GM12878 (cell line): Measurements from ENCODE around the gene TRIM7. TPM values are rescaled to one million over a fixed set of nuclear protein-coding genes. Genes with fewer than 3 reads are reported as not detected.

ENCODE experiments used
- BRCA1 ChIP-seq: IDR thresholded peaks from 2 replicates; pipeline ENCODE4 v1.6.1; 2011; ENCODE audit warnings: low read depth, low read length, improper control_type of control experiment
- CBFB ChIP-seq: IDR thresholded peaks from 2 replicates; pipeline ENCODE4 v1.6.1; 2016; ENCODE audit warnings: antibody characterized with exemption, low read depth
- CBX3 ChIP-seq: fragments of 200-600 bp; sonication (generic); IDR thresholded peaks from 2 replicates; pipeline ENCODE4 v1.6.1; 2016; ENCODE audit warnings: low read depth, borderline replicate concordance
- CEBPB ChIP-seq, 2 experiments: fragments of 150-350 bp in 1 of 2; IDR thresholded peaks; 2 replicates each; pipeline ENCODE4 v1.6.1; 2012 to 2014; ENCODE audit warnings: low read depth in 2 of 2, low read length in 2 of 2, borderline replicate concordance in 1 of 2, inconsistent platforms in 1 of 2
- ETV6 ChIP-seq, 2 experiments: fragments of 450-650 bp in 1 of 2; IDR thresholded peaks in 1 of 2; conservative IDR thresholded peaks in 1 of 2; 2 replicates each; pipeline ENCODE4 v1.6.1; 2014; ENCODE audit warnings: antibody characterized with exemption in 1 of 2, borderline replicate concordance in 1 of 2, low read depth in 1 of 2, mild to moderate bottlenecking in 1 of 2, moderate library complexity in 1 of 2
- EZH2 ChIP-seq: IDR thresholded peaks from 2 replicates; pipeline ENCODE4 v1.6.1; 2012; ENCODE audit warnings: low read depth, mild to moderate bottlenecking, control low read depth, inconsistent platforms, low read length, borderline replicate concordance; ENCODE audit not compliant: control insufficient read depth
- GATAD2B ChIP-seq: fragments of 450-650 bp; conservative IDR thresholded peaks from 2 replicates; pipeline ENCODE4 v1.6.1; 2017; ENCODE audit warnings: low read depth, mild to moderate bottlenecking, moderate library complexity
- HDAC6 ChIP-seq: fragments of 200-600 bp; sonication (generic); IDR thresholded peaks from one replicate; pipeline ENCODE4 v1.8.0; 2017; ENCODE audit warnings: antibody characterized with exemption; ENCODE audit not compliant: unreplicated experiment
- HDGF ChIP-seq: fragments of 450-650 bp; IDR thresholded peaks from 2 replicates; pipeline ENCODE4 v1.6.1; 2016; ENCODE audit warnings: antibody characterized with exemption
- IRF4 ChIP-seq: IDR thresholded peaks from 2 replicates; pipeline ENCODE4 v1.6.1; 2011; ENCODE audit warnings: low read depth, low read length
- KDM1A ChIP-seq: fragments of 200-600 bp; sonication (generic); IDR thresholded peaks from 2 replicates; pipeline ENCODE4 v1.6.1; 2016; ENCODE audit warnings: borderline replicate concordance
- KLF5 ChIP-seq: fragments of 450-650 bp; IDR thresholded peaks from 2 replicates; pipeline ENCODE4 v1.6.1; 2014; ENCODE audit warnings: mild to moderate bottlenecking; ENCODE audit not compliant: partially characterized antibody
- LARP7 ChIP-seq: fragments of 450-650 bp; IDR thresholded peaks from 2 replicates; pipeline ENCODE4 v1.6.1; 2017; ENCODE audit warnings: mild to moderate bottlenecking
- POU2F2 ChIP-seq: IDR thresholded peaks from 3 replicates; pipeline ENCODE4 v1.6.1; 2011; ENCODE audit warnings: low read depth, mild to moderate bottlenecking, low read length, borderline replicate concordance
- SIN3A ChIP-seq: IDR thresholded peaks from 2 replicates; pipeline ENCODE4 v1.6.1; 2012; ENCODE audit warnings: low read depth, low read length, improper control_type of control experiment
- SMAD5 ChIP-seq: IDR thresholded peaks from 2 replicates; pipeline ENCODE4 v1.6.1; 2016; ENCODE audit warnings: antibody characterized with exemption, low read depth
- SMC3 ChIP-seq: IDR thresholded peaks from 2 replicates; pipeline ENCODE4 v1.6.1; 2011; ENCODE audit warnings: low read length, improper control_type of control experiment, borderline replicate concordance
- SPI1 ChIP-seq: IDR thresholded peaks from 2 replicates; pipeline ENCODE4 v1.6.1; 2011; ENCODE audit warnings: low read depth, mild to moderate bottlenecking, low read length, moderate library complexity, borderline replicate concordance; ENCODE audit not compliant: insufficient read depth
- TAF1 ChIP-seq: IDR thresholded peaks from 2 replicates; pipeline ENCODE4 v1.6.1; 2011; ENCODE audit warnings: mild to moderate bottlenecking, low read depth, low read length, borderline replicate concordance
- TCF3 ChIP-seq: IDR thresholded peaks from 2 replicates; pipeline ENCODE4 v1.6.1; 2012; ENCODE audit warnings: low read depth, mild to moderate bottlenecking, low read length, borderline replicate concordance; ENCODE audit not compliant: insufficient read depth
- YBX1 ChIP-seq: fragments of 450-650 bp; IDR thresholded peaks from 2 replicates; pipeline ENCODE4 v1.6.1; 2016; ENCODE audit warnings: antibody characterized with exemption
- ZNF24 ChIP-seq: fragments of 450-650 bp; IDR thresholded peaks from 2 replicates; pipeline ENCODE4 v1.6.1; 2017; ENCODE audit warnings: antibody characterized with exemption, mild to moderate bottlenecking
- ZNF384 ChIP-seq: IDR thresholded peaks from 2 replicates; pipeline ENCODE4 v1.6.1; 2012; ENCODE audit warnings: low read depth, mild to moderate bottlenecking, low read length, improper control_type of control experiment, borderline replicate concordance
- polyA plus RNA-seq, 11 experiments: library from polyadenylated mRNA; depleted of rRNA in 4 of 11; unstranded in 6 of 11; stranded (reverse) in 5 of 11; fragments of >200 nt; fragmentation: Nextera tagmentation in 4 of 11; fragmentation: Illumina TruSeq in 1 of 11; extraction: Ambion mirVana in 4 of 11; extraction: Trizol in 1 of 11; gene quantifications; 1 replicate in 1 of 11; 2 replicates in 10 of 11; pipeline versions ENCODE4 v1.2.1 to v1.2.3, GENCODE V29; 2011 to 2016; ENCODE audit warnings: inconsistent platforms in 2 of 11, missing spikeins in 2 of 11, low read depth in 1 of 11
- total RNA-seq, 4 experiments: library from RNA; depleted of rRNA in 3 of 4; stranded (reverse); fragments of >200 nt in 3 of 4; fragmentation: Illumina TruSeq in 1 of 4; extraction: Trizol in 1 of 4; gene quantifications; 2 replicates each; pipeline versions ENCODE4 v1.2.1 to v1.2.3, GENCODE V29; 2013 to 2021
- TF ChIP-seq, protein P1 (sequence below): fragments of 450-650 bp; IDR thresholded peaks from 2 replicates; pipeline ENCODE4 v1.6.1; 2017; ENCODE audit warnings: antibody characterized with exemption, mild to moderate bottlenecking, moderate library complexity
- TF ChIP-seq, protein P2 (sequence below): fragments of 450-650 bp; IDR thresholded peaks from 2 replicates; pipeline ENCODE4 v1.6.1; 2017; ENCODE audit warnings: mild to moderate bottlenecking, moderate library complexity

TRIM7 gene
- total and polyA plus RNA-seq, 10 of the 15 experiments (the other 5 are each of a cell fraction or from before 2014, with no cell fraction given) = 0.02 to 1.6 (median 0.41) TPM

- TF ChIP-seq HDGF (no peak; the same call in none of the 2 replicates), SIN3A (0 out of 2 replicates have a peak, but pooled peaks have one; percentile 82), CEBPB (IDR thresholded peaks at IDR 0.05; ENCODE audit: borderline replicate concordance in 1 of 2, low read depth in 2 of 2, low read length in 2 of 2) (no peak), BRCA1 (no peak), IRF4 (no peak), TAF1 (peak; percentile 93), HDAC6 (no peak), KDM1A (no peak), SMC3 (peak; percentile 11; the same call in 1 of the 2 replicates), TCF3 (peak; percentile 84; the same call in 1 of the 2 replicates), ZNF24 (peak; percentile 55; the same call in 1 of the 2 replicates), POU2F2 (peak; percentile 72), EZH2 (no peak), GATAD2B (no peak; the same call in none of the 2 replicates), SMAD5 (peak; percentile 82; the same call in 1 of the 2 replicates), CBFB (peak; percentile 90), YBX1 (no peak), ZNF384 (no peak), CBX3 (no peak), LARP7 (peak; percentile 93), ETV6 (conservative IDR thresholded peaks at IDR 0.05 in 1 of 2, IDR thresholded peaks at IDR 0.05 in 1 of 2; ENCODE audit: borderline replicate concordance in 1 of 2, low read depth in 1 of 2) (peak; percentile 99), KLF5 (peak; percentile 93), SPI1 (peak; percentile 66; the same call in 1 of the 2 replicates)
- TF ChIP-seq, protein P1, sequence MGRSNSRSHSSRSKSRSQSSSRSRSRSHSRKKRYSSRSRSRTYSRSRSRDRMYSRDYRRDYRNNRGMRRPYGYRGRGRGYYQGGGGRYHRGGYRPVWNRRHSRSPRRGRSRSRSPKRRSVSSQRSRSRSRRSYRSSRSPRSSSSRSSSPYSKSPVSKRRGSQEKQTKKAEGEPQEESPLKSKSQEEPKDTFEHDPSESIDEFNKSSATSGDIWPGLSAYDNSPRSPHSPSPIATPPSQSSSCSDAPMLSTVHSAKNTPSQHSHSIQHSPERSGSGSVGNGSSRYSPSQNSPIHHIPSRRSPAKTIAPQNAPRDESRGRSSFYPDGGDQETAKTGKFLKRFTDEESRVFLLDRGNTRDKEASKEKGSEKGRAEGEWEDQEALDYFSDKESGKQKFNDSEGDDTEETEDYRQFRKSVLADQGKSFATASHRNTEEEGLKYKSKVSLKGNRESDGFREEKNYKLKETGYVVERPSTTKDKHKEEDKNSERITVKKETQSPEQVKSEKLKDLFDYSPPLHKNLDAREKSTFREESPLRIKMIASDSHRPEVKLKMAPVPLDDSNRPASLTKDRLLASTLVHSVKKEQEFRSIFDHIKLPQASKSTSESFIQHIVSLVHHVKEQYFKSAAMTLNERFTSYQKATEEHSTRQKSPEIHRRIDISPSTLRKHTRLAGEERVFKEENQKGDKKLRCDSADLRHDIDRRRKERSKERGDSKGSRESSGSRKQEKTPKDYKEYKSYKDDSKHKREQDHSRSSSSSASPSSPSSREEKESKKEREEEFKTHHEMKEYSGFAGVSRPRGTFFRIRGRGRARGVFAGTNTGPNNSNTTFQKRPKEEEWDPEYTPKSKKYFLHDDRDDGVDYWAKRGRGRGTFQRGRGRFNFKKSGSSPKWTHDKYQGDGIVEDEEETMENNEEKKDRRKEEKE = no peak
- TF ChIP-seq, protein P2, sequence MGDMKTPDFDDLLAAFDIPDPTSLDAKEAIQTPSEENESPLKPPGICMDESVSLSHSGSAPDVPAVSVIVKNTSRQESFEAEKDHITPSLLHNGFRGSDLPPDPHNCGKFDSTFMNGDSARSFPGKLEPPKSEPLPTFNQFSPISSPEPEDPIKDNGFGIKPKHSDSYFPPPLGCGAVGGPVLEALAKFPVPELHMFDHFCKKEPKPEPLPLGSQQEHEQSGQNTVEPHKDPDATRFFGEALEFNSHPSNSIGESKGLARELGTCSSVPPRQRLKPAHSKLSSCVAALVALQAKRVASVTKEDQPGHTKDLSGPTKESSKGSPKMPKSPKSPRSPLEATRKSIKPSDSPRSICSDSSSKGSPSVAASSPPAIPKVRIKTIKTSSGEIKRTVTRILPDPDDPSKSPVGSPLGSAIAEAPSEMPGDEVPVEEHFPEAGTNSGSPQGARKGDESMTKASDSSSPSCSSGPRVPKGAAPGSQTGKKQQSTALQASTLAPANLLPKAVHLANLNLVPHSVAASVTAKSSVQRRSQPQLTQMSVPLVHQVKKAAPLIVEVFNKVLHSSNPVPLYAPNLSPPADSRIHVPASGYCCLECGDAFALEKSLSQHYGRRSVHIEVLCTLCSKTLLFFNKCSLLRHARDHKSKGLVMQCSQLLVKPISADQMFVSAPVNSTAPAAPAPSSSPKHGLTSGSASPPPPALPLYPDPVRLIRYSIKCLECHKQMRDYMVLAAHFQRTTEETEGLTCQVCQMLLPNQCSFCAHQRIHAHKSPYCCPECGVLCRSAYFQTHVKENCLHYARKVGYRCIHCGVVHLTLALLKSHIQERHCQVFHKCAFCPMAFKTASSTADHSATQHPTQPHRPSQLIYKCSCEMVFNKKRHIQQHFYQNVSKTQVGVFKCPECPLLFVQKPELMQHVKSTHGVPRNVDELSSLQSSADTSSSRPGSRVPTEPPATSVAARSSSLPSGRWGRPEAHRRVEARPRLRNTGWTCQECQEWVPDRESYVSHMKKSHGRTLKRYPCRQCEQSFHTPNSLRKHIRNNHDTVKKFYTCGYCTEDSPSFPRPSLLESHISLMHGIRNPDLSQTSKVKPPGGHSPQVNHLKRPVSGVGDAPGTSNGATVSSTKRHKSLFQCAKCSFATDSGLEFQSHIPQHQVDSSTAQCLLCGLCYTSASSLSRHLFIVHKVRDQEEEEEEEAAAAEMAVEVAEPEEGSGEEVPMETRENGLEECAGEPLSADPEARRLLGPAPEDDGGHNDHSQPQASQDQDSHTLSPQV = no peak
Observed at GRCh38 chr5:181223058-181223728, 18.2 kb upstream of the TRIM7 start, which contains the start of gene TRIM41 (continued).
